Lung (tissue), 12 donors: ENCODE measurements around the gene USP34. TPM values are rescaled to one million over a fixed set of nuclear protein-coding genes. Genes with fewer than 3 reads are reported as not detected.
"Not testable (repeated sequence)": the region's sequence is repeated elsewhere in the genome, so short reads cannot be mapped to it uniquely, and the experiment has no call there.

ENCODE experiments used
- ATAC-seq: fragments of 200-7000 bp; cut with Tn5 transposase; one replicate; pipeline ENCODE4 v1.9.1; 2020; ENCODE audit warnings: moderate number of reproducible peaks; ENCODE audit not compliant: insufficient read depth, low FRiP score
- DNase-seq, 3 donors: peaks; one replicate each; pipeline ENCODE4 v3.0.0-alpha.2; 2013 to 2017
- H3K27ac ChIP-seq, 2 donors: one replicate each; pipeline ENCODE4 v1.5.1; 2013; ENCODE audit warnings: mild to moderate bottlenecking in 2 of 2, moderate library complexity in 2 of 2, control low read depth in 1 of 2, inconsistent platforms in 1 of 2, low read depth in 1 of 2, low read length in 1 of 2
- H3K27me3 ChIP-seq, 3 donors: one replicate each; pipeline ENCODE4 v1.5.1; 2013; ENCODE audit warnings: low read length in 2 of 3; ENCODE audit not compliant: control insufficient read depth in 3 of 3, insufficient read depth in 3 of 3
- H3K36me3 ChIP-seq, 4 donors: one replicate each; pipeline ENCODE4 v1.5.1; 2013; ENCODE audit warnings: low read length in 4 of 4, mild to moderate bottlenecking in 1 of 4, moderate library complexity in 1 of 4; ENCODE audit not compliant: control insufficient read depth in 4 of 4, insufficient read depth in 4 of 4
- H3K4me1 ChIP-seq, 5 donors: one replicate each; pipeline ENCODE4 v1.5.1; 2013; ENCODE audit warnings: low read length in 5 of 5, mild to moderate bottlenecking in 2 of 5, moderate library complexity in 1 of 5; ENCODE audit not compliant: control insufficient read depth in 5 of 5, insufficient read depth in 5 of 5
- H3K4me3 ChIP-seq: one replicate; pipeline ENCODE4 v1.5.1; 2013; ENCODE audit warnings: mild to moderate bottlenecking, control low read depth, moderate library complexity
- H3K9ac ChIP-seq, 2 donors: one replicate each; pipeline ENCODE4 v1.5.1; 2013; ENCODE audit warnings: low read length in 2 of 2, control low read depth in 1 of 2; ENCODE audit not compliant: insufficient read depth in 1 of 2
- H3K9me3 ChIP-seq, 4 donors: one replicate each; pipeline ENCODE4 v1.5.1; 2013; ENCODE audit warnings: low read length in 3 of 4, mild to moderate bottlenecking in 1 of 4, moderate library complexity in 1 of 4; ENCODE audit not compliant: control insufficient read depth in 4 of 4, insufficient read depth in 3 of 4
- WGBS, 2 donors: extraction: QIAGEN DNeasy Blood & Tissue Kit; methylation state at CpG; one replicate each; pipeline ENCODE4 v1.1.7; 2013; 5-methylcytosine and 5-hydroxymethylcytosine counted together
- polyA plus RNA-seq, 2 donors: library from polyadenylated mRNA; stranded (reverse); fragments of 200-250 nt; gene quantifications; one replicate each; pipeline ENCODE4 v1.2.1, GENCODE V29; 2013
- total RNA-seq, 2 donors: library from RNA; depleted of rRNA in 1 of 2; stranded (reverse); fragments of >200 nt in 1 of 2; gene quantifications; one replicate each; pipeline ENCODE4 v1.2.1, GENCODE V29; 2014 to 2021
- TF ChIP-seq, protein P1 (sequence below): IDR thresholded peaks from 2 replicates; pipeline ENCODE4 v1.5.1; 2012; ENCODE audit warnings: mild to moderate bottlenecking; ENCODE audit errors: control extremely low read depth, extremely low read depth
- donor health status: control.
- donor health status: control.
- donor health status: Bipolar disorder and iron deficiency.
- donor health status: healthy.
- donor health status: DM: yes; HTN: yes; CAD: no.

The USP34 gene
- total and polyA plus RNA-seq, 4 donors: 38.7 to 233 (median 67.8) TPM

GRCh38 chr2:61149074-61149473 is 321.8 kb downstream of the USP34 start:
- peaks cover 9 to 17% (median 11%) of the 10 kb centered on the region in 4 donors for H3K36me3 ChIP-seq
- H3K4me3 ChIP-seq: no peak overlapping the region
- H3K27ac ChIP-seq: no peak overlapping the region
- WGBS, 2 donors: 88 to 91% methylated on average over 6 of the region's 6 CpGs
- TF ChIP-seq, protein P1, sequence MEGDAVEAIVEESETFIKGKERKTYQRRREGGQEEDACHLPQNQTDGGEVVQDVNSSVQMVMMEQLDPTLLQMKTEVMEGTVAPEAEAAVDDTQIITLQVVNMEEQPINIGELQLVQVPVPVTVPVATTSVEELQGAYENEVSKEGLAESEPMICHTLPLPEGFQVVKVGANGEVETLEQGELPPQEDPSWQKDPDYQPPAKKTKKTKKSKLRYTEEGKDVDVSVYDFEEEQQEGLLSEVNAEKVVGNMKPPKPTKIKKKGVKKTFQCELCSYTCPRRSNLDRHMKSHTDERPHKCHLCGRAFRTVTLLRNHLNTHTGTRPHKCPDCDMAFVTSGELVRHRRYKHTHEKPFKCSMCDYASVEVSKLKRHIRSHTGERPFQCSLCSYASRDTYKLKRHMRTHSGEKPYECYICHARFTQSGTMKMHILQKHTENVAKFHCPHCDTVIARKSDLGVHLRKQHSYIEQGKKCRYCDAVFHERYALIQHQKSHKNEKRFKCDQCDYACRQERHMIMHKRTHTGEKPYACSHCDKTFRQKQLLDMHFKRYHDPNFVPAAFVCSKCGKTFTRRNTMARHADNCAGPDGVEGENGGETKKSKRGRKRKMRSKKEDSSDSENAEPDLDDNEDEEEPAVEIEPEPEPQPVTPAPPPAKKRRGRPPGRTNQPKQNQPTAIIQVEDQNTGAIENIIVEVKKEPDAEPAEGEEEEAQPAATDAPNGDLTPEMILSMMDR: no peak
- no peaks in the 10 kb centered on the region for H3K4me1 ChIP-seq
- ATAC-seq (no peak), DNase-seq (no peak)
- no peaks in the 10 kb centered on the region for H3K27me3 ChIP-seq
- H3K9ac ChIP-seq: no peak overlapping the region
- H3K9me3 ChIP-seq: peaks cover 0 to 2% (median 0%) of the 10 kb centered on the region in 4 donors

- not testable (repeated sequence) for H3K4me1 ChIP-seq, H3K27me3 ChIP-seq, ATAC-seq, H3K9ac ChIP-seq, H3K4me3 ChIP-seq, DNase-seq, H3K27ac ChIP-seq, H3K9me3 ChIP-seq
- 98% methylated on average over 5 of the region's 5 CpGs for WGBS, 2 donors
- peaks cover 9 to 17% (median 11%) of the 10 kb centered on the region in 4 donors for H3K36me3 ChIP-seq
Observed at GRCh38 chr2:61148091-61148490, 322.8 kb downstream of the USP34 start.

GRCh38 chr2:61145990-61146389 is 324.9 kb downstream of the USP34 start:
- DNase-seq (no peak), ATAC-seq (no peak)
- no peaks in the 10 kb centered on the region for H3K4me1 ChIP-seq
- no peaks in the 10 kb centered on the region for H3K27me3 ChIP-seq
- 99 to 100% methylated on average over 2 of the region's 2 CpGs for WGBS, 2 donors
- H3K9me3 ChIP-seq: no peaks in the 10 kb centered on the region
- H3K27ac ChIP-seq: no peak overlapping the region
- H3K9ac ChIP-seq: no peak overlapping the region
- H3K36me3 ChIP-seq: peaks cover 7 to 12% (median 10%) of the 10 kb centered on the region in 4 donors
- no peak overlapping the region for H3K4me3 ChIP-seq
- TF ChIP-seq, protein P1: no peak

DNA sequence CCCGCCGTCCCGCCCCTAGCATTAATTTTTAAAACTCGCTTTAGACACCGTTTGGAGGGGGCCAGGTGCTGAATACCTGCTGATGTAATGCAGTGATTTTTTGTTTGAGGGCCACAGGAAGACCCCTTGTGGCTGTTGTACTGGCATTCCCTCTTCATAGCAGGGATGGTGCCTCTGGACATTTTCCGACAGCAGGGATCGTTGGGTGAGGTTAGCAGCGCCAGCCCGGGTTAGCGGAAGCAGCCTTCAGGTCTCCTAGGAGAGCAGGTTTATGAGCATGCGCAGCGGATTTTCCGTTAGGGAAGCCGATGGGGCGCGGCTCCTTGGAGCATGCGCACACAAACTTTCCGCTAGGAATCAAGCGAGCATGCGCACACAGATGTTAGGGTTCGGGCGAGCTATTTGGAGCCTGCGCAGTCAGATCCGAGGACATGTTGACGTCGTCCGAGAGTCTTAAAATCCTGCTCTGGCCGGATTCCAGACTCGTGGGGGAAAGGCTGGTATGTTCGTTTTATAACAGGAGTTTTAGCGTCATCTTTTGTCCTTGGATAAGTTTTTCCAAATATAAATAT is 326.1 kb downstream of the USP34 start:
- peak overlapping the region in 1 of 2 donors; percentile 90 for H3K9ac ChIP-seq
- WGBS, 2 donors: 5 to 8% methylated on average over 31 of the region's 31 CpGs
- DNase-seq: peak; percentile 99 to 100 (median 99)
- peaks cover 6 to 7% (median 7%) of the 10 kb centered on the region in 4 donors for H3K36me3 ChIP-seq
- H3K4me3 ChIP-seq: peak overlapping the region; percentile 36
- peak overlapping the region; percentile 63 to 82 for H3K27ac ChIP-seq
- H3K9me3 ChIP-seq: no peaks in the 10 kb centered on the region
- no peaks in the 10 kb centered on the region for H3K27me3 ChIP-seq
- peak; percentile 97 for ATAC-seq
- no peaks in the 10 kb centered on the region for H3K4me1 ChIP-seq
- TF ChIP-seq, protein P1: no peak
